ENCODE results near the gene ADAMTSL1.

ADAMTSL1 gene

GRCh38 chr9:18849890-18850677 lies 376.1 kb downstream of the ADAMTSL1 start:
- TF ChIP-seq, protein P1, sequence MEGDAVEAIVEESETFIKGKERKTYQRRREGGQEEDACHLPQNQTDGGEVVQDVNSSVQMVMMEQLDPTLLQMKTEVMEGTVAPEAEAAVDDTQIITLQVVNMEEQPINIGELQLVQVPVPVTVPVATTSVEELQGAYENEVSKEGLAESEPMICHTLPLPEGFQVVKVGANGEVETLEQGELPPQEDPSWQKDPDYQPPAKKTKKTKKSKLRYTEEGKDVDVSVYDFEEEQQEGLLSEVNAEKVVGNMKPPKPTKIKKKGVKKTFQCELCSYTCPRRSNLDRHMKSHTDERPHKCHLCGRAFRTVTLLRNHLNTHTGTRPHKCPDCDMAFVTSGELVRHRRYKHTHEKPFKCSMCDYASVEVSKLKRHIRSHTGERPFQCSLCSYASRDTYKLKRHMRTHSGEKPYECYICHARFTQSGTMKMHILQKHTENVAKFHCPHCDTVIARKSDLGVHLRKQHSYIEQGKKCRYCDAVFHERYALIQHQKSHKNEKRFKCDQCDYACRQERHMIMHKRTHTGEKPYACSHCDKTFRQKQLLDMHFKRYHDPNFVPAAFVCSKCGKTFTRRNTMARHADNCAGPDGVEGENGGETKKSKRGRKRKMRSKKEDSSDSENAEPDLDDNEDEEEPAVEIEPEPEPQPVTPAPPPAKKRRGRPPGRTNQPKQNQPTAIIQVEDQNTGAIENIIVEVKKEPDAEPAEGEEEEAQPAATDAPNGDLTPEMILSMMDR (IDR thresholded peaks at IDR 0.05; ENCODE audit: control insufficient read depth, extremely low read depth, insufficient read depth): no peak
- H3K4me3 ChIP-seq (ENCODE audit: low read depth, low read length): no peak overlapping the region
- no peak for DNase-seq (ENCODE audit: low read depth)

DNA sequence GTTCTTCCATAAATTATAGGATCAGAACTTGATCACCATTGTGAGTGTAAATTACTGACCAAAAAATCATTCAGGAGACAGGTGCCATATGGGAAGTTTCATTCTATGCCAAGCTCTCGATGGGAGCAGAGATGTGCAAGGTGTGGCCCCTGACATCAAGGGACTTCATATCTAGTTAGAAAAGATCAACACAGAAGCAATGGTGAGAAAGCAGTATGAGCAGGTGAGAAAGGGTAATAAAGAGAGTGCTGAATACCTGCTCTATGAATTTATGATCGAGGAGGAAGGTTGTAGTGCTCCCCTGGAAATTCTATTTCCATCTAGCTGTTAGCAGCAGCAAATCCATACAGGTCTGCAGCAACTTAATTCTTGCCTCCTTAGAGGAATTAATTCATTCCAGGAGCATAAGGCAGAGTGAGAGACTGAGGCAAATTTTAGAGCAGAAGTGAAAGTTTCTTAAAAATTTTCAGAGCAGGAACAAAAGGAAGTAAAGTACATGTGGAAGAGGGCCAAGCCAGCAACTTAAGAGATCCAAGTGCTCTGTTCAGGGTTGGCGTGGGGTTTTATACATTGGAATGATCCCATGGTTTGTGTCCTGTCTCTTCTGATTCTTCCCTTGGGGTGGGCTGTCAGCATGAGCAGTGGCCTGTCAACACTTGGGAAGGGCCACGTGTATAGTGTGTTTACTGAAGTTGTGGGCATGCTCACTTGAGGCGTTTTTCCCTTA lies 377.3 kb downstream of the ADAMTSL1 start:
- no peak overlapping the region for H3K4me3 ChIP-seq (ENCODE audit: low read depth, low read length)
- TF ChIP-seq, protein P1 (IDR thresholded peaks at IDR 0.05; ENCODE audit: control insufficient read depth, extremely low read depth, insufficient read depth): no peak
- no peak for DNase-seq (ENCODE audit: low read depth)

DNA sequence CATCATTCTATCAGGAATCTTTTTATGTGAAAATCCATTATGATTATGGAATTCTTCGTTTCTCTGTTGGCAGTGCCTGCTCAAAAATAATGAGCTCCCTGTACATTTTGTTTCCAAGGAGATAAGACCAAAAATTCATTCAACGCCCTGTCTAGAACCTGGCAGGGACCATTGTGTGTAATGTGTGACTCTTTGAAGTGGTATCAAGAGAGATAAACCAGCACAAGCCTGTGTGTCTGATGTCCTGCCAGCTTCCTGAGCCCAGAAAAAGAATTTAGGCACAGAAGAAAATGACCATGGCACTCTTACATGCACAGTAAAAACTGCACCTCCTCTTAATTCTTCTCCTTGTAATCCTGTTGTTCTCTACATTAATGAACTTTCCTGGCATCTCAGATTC lies 381.7 kb downstream of the ADAMTSL1 start:
- TF ChIP-seq, protein P1 (IDR thresholded peaks at IDR 0.05; ENCODE audit: control insufficient read depth, extremely low read depth, insufficient read depth): no peak
- no peak for DNase-seq (ENCODE audit: low read depth)
- no peak overlapping the region for H3K4me3 ChIP-seq (ENCODE audit: low read depth, low read length)

DNA sequence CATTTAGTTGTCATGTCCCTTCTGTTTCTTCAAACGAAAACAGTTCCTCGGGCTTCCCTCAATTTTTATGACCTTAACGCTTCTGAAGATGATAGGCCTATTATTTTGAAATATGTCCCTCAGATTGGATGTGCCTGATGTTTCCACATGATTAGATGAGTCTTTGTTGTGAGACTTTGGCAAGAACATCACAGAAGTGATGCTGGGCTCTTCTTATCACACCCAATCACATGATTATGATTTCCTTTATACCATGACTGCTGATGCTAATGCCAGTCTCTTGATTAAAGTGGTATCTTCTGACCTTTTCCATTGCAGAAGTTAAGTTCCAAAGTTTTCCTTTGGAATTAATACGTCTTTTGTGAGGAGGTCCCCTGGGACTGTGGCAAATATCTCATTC lies 383.4 kb downstream of the ADAMTSL1 start:
- TF ChIP-seq, protein P1 (IDR thresholded peaks at IDR 0.05; ENCODE audit: control insufficient read depth, extremely low read depth, insufficient read depth): no peak
- no peak overlapping the region for H3K4me3 ChIP-seq (ENCODE audit: low read depth, low read length)
- DNase-seq (ENCODE audit: low read depth): no peak

GRCh38 chr9:18857769-18858168 lies 383.8 kb downstream of the ADAMTSL1 start:
- TF ChIP-seq, protein P1 (IDR thresholded peaks at IDR 0.05; ENCODE audit: control insufficient read depth, extremely low read depth, insufficient read depth): no peak
- H3K4me3 ChIP-seq (ENCODE audit: low read depth, low read length): no peak overlapping the region
- no peak for DNase-seq (ENCODE audit: low read depth)

GRCh38 chr9:18861609-18862544 lies 387.9 kb downstream of the ADAMTSL1 start:
- TF ChIP-seq, protein P1 (IDR thresholded peaks at IDR 0.05; ENCODE audit: control insufficient read depth, extremely low read depth, insufficient read depth): no peak
- DNase-seq (ENCODE audit: low read depth): no peak

More at GRCh38 chr9:18861609-18862544, 387.9 kb downstream of the ADAMTSL1 start:
- no peak overlapping the region for H3K4me3 ChIP-seq (ENCODE audit: low read depth, low read length)
